ENCODE data around the gene FREM1. TPM values are rescaled to one million over a fixed set of nuclear protein-coding genes. Genes with fewer than 3 reads are reported as not detected.

FREM1 gene
- polyA plus RNA-seq, 1 of the 3 experiments (the other 2 are of a cell fraction) = 0.26 TPM

DNA sequence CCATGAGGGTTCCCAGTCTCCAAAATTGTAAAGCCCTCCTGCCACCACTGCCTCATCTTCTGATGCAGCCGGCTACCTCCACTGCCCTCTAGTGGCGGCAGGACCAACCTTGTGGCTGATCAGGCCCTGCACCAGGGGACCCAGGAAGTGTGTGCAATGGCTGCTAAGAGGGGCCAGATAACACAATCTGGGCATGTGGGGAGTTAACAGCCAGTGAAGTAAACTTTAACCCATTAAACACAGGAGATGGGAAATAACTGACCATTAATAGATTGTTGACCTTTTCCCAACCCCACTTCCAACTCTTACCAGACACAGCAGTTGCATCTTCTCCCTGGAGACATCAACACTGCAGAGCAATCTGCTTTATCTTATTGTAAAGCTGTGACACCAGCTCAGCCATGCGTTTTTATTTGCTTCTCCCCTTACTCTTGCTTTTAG is 63.3 kb downstream of the FREM1 start:
- no peaks in the 10 kb centered on the region for H3K79me2 ChIP-seq (ENCODE audit: insufficient read depth)
- TF ChIP-seq GATA2 (CRISPR knock-in tag; IDR thresholded peaks at IDR 0.05) (peak; percentile 34; the same call in 1 of the 2 replicates), RAD21 (IDR thresholded peaks at IDR 0.05; ENCODE audit: low read length) (peak; percentile 55), FOXJ3 (CRISPR knock-in tag; IDR thresholded peaks at IDR 0.05) (no peak), EP300 (IDR thresholded peaks at IDR 0.05; ENCODE audit: borderline replicate concordance in 1 of 2, low read depth in 1 of 2, low read length in 1 of 2) (peak in 1 of 2 experiments; percentile 59; a peak in 2 of 4 replicates), GABPA (IDR thresholded peaks at IDR 0.05; ENCODE audit: low read depth) (no peak), ELF1 (IDR thresholded peaks at IDR 0.05) (no peak), TAF1 (IDR thresholded peaks at IDR 0.05; ENCODE audit: borderline replicate concordance, low read depth, low read length) (no peak), IRF3 (IDR thresholded peaks at IDR 0.05; ENCODE audit: low read depth, low read length) (no peak), NRF1 (IDR thresholded peaks at IDR 0.05; ENCODE audit: low read depth, low read length) (no peak), SIN3A (IDR thresholded peaks at IDR 0.05; ENCODE audit: borderline replicate concordance, low read depth, low read length) (no peak), EZH2phosphoT487 (IDR thresholded peaks at IDR 0.05; ENCODE audit: borderline replicate concordance, low read depth) (no peak), JUND (IDR thresholded peaks at IDR 0.05) (no peak), MXI1 (IDR thresholded peaks at IDR 0.05; ENCODE audit: low read depth, low read length) (no peak), FOXM1 (IDR thresholded peaks at IDR 0.05; ENCODE audit: low read depth) (no peak), MEF2A (IDR thresholded peaks at IDR 0.05; ENCODE audit: borderline replicate concordance, low read depth) (no peak), CHD2 (IDR thresholded peaks at IDR 0.05; ENCODE audit: low read length, partially characterized antibody) (no peak), SMC3 (IDR thresholded peaks at IDR 0.05; ENCODE audit: low read depth, low read length) (peak; percentile 51), TCF12 (IDR thresholded peaks at IDR 0.05) (no peak), RCOR1 (IDR thresholded peaks at IDR 0.05; ENCODE audit: low read length) (no peak)
- TF ChIP-seq, protein P1, sequence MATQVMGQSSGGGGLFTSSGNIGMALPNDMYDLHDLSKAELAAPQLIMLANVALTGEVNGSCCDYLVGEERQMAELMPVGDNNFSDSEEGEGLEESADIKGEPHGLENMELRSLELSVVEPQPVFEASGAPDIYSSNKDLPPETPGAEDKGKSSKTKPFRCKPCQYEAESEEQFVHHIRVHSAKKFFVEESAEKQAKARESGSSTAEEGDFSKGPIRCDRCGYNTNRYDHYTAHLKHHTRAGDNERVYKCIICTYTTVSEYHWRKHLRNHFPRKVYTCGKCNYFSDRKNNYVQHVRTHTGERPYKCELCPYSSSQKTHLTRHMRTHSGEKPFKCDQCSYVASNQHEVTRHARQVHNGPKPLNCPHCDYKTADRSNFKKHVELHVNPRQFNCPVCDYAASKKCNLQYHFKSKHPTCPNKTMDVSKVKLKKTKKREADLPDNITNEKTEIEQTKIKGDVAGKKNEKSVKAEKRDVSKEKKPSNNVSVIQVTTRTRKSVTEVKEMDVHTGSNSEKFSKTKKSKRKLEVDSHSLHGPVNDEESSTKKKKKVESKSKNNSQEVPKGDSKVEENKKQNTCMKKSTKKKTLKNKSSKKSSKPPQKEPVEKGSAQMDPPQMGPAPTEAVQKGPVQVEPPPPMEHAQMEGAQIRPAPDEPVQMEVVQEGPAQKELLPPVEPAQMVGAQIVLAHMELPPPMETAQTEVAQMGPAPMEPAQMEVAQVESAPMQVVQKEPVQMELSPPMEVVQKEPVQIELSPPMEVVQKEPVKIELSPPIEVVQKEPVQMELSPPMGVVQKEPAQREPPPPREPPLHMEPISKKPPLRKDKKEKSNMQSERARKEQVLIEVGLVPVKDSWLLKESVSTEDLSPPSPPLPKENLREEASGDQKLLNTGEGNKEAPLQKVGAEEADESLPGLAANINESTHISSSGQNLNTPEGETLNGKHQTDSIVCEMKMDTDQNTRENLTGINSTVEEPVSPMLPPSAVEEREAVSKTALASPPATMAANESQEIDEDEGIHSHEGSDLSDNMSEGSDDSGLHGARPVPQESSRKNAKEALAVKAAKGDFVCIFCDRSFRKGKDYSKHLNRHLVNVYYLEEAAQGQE (IDR thresholded peaks at IDR 0.05; ENCODE audit: low read depth, low read length) = no peak
- TF ChIP-seq, protein P2, sequence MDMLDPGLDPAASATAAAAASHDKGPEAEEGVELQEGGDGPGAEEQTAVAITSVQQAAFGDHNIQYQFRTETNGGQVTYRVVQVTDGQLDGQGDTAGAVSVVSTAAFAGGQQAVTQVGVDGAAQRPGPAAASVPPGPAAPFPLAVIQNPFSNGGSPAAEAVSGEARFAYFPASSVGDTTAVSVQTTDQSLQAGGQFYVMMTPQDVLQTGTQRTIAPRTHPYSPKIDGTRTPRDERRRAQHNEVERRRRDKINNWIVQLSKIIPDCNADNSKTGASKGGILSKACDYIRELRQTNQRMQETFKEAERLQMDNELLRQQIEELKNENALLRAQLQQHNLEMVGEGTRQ (IDR thresholded peaks at IDR 0.05; ENCODE audit: borderline replicate concordance, low read depth, low read length) = no peak
- TF ChIP-seq, protein P3, sequence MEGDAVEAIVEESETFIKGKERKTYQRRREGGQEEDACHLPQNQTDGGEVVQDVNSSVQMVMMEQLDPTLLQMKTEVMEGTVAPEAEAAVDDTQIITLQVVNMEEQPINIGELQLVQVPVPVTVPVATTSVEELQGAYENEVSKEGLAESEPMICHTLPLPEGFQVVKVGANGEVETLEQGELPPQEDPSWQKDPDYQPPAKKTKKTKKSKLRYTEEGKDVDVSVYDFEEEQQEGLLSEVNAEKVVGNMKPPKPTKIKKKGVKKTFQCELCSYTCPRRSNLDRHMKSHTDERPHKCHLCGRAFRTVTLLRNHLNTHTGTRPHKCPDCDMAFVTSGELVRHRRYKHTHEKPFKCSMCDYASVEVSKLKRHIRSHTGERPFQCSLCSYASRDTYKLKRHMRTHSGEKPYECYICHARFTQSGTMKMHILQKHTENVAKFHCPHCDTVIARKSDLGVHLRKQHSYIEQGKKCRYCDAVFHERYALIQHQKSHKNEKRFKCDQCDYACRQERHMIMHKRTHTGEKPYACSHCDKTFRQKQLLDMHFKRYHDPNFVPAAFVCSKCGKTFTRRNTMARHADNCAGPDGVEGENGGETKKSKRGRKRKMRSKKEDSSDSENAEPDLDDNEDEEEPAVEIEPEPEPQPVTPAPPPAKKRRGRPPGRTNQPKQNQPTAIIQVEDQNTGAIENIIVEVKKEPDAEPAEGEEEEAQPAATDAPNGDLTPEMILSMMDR (IDR thresholded peaks at IDR 0.05) = peak; percentile 80
- H3K4me3 ChIP-seq (ENCODE audit: low read depth in 2 of 2, low read length in 1 of 2) = no peak overlapping the region; a peak in 1 of 4 replicates
- no peaks in the 10 kb centered on the region for H4K20me1 ChIP-seq (ENCODE audit: insufficient read depth)
- no peaks in the 10 kb centered on the region for H3K36me3 ChIP-seq (replicated peaks in 1 of 2; ENCODE audit: control insufficient read depth in 1 of 2, insufficient read depth in 2 of 2, low read length in 1 of 2)
- ChIA-PET CTCF (interaction anchor here (0.6 to 1.6 kb wide), 23 partner anchors 9 to 307 kb away, joined by 3 to 10 read pairs (median 4); no protein-coding TSS in a partner anchor), POLR2A (interaction anchor here (1.2 kb wide), 1 partner anchor 109 kb away, joined by 3 read pairs; no protein-coding TSS in a partner anchor)
- H3F3A ChIP-seq (replicated peaks; ENCODE audit: insufficient read depth) = no peaks in the 10 kb centered on the region
- no peak overlapping the region for H3K9ac ChIP-seq
- peak; percentile 75 for DNase-seq
- H3K9me3 ChIP-seq = no peaks in the 10 kb centered on the region
- H3K4me2 ChIP-seq = no peak overlapping the region
- no peak overlapping the region for H2AFZ ChIP-seq (ENCODE audit: low read depth)
- peak overlapping the region in 1 of 2 experiments; percentile 64; a peak in 1 of 4 replicates for H3K27ac ChIP-seq (ENCODE audit: low read depth in 2 of 2, low read length in 1 of 2)
- H3K4me1 ChIP-seq (ENCODE audit: control insufficient read depth in 1 of 2, insufficient read depth in 2 of 2, low read depth in 1 of 2, low read length in 1 of 2) = peaks cover 0 to 9% of the 10 kb centered on the region in 2 experiments; a peak in 1 of 4 replicates
- no peaks in the 10 kb centered on the region for H3K9me2 ChIP-seq
- H3K27me3 ChIP-seq (ENCODE audit: insufficient read depth) = 0 out of 2 replicates have a peak, but pooled peaks cover 8% of the 10 kb centered on the region
- 1% methylated on average over 2 of the region's 3 CpGs for WGBS (ENCODE audit: low lambda C conversion rate)
